NCI-H2029 (cell line): ENCODE data around the gene PHACTR3.

ENCODE experiments used
- DNase-seq: peaks from one replicate; lab custom pipeline; 2025; lab: John Stamatoyannopoulos, UW

The PHACTR3 gene

DNA sequence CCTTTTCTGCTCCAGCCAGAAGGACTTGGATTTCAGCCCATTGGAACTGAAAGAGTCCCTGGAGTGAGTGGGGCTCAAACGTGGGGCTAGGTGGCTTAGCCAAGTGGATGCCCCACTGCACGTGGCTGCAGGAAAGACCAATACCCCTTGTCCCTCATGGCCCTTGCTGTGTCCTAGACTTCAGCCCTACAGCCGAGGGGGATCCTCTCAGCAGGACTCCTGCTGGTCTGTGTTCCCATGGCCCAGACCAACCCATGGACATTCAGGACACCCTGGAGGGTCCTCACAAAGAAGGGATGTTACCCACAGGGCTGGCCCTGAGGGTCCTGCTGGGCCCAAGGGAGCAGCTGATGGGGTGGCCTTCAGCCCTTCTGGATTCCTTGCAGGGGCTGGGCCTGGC lies 30.0 kb upstream of the PHACTR3 start:
- DNase-seq = no peak

DNA sequence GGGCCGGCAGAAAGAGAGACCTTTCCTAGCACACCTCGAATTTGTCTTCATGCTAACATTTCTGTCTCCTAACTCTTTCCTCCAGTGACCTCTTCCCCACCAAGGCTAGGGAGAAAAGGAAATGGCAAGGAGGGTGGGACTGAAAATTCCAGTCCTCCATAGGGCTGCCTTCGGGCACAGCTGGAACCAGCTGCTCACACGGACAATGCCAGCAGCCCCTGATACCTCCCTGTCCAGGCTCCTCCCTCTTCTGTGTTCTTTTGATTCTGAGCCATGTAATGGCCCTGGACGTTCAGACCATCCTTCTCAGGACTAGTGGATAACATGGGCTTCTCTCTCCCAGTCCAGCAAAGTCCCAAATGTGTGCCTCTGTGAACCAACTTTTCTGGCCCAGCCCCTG lies 29.1 kb upstream of the PHACTR3 start:
- no peak for DNase-seq

DNA sequence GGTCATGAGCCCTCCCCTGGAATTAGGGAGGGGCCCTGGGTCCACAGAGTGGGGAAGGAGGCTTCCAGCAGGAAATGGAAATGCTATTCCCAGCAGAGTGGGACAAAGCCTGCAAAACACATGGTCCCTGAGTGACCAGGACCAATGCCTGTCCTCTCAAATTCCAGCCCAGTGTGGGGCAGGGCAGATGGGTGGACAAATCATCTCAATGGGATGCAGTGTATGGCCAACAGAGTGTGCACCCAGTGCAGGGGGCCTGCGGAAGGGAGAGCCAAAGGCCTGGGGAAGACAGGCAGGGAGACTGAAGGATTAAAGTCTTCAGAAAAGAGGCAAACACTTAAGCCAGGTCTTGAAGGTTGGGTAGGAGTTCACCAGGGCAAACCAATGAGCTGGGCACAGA lies 28.7 kb upstream of the PHACTR3 start:
- DNase-seq = no peak

DNA sequence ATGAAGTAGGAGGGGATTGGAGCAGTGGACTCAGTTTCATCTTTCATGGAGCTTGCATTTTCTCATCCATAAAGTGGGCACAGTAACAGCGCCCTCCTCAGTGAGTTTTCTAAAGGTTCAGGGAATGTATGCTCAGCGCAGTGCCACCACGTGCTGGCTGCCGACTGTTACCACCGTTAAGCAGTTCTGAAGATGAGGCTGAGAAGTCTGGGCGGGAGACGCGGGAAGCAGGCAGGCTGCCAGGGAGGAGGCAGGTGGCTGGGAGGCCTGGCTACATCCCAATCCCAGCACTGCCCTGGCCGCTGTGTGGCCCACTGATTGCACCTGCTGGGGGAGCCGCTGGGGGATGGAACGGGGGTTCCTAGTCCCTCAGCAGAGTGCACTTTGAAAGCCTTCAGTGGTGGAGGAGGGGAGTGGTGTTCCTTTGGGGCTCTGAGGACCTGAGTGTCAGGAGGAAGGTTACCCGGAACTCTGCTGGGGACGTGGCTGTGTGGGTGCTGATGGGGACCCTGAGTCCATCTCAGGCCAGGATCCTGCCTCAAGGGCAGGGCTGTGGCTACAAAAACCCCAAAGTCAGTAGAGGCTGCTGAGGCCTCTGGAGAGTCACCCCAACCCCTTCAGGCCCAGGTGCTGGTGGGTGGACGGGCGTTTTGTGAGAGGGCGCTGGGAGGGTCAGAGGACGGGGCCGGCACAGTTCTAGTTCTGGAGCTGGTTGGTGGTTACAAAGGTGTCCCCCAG lies 28.0 kb upstream of the PHACTR3 start:
- DNase-seq = peak; percentile 12

DNA sequence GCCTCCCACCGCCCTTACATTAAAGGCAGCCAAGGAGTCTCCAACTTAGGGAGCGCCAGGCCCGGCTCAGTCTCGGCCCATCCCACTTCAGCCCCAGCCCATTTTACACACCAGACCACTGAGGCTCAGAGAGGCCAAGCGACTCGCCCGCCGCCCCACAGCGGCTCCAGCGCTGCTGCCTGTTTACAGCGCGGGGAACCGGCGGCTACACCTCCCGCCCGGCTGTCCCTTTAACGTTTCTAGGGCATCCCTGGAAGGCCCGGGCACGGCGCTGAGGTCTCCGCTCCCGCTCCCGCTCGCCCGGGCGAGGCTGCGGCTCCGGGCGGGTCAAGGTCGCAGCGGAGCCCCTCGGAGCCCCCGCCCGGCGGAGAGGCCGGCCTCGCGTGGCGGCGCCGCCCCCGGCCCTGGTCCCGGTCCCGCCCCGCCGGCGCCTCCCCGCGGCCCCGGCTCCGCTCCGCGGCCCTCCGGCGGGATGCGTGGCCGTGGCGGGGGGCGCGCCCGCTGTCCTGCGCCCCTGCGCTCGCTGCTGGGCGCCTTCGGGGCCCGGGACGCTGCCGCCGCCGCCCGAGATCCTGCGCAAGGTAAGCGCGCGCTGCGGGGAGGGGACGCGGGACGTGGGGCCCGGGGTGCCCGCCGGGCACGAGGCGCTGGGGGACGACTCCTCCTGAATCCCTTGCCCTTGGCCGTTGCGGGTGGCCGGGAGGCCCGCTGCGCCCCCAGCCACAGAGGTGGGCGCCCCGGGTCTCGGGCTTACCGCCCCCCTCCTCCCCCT lies 27.1 kb upstream of the PHACTR3 start:
- no peak for DNase-seq

DNA sequence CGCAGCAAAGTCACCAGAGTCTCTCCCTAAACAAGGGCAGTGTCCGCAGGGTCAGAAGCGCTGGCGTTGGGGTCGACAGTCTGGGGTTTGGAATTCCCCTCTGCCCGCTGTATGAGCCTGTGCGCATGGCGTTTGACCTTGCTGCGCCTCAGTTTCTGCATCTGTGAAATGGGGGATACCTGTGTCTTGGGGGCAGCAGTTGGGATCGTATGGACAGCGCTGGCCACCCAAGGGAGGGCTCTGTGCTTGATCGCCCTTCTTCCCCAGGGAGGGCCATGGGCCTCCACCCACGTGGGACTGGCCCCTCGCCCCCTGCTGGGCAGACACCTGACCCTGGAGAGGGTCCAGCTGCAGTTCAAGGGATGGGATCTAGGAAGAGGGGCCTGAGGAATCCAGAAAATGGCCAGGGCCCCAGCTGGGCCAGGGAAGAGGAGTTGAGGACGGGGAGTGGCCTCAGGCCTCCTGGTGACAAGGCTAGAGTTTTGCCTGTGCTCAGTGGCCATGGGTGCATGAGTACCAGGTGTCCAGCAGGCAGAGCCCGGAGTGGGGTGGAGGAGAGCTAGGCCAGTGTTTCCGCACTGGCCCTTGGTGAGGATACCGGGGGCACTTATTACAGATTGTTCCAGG lies 26.4 kb upstream of the PHACTR3 start:
- DNase-seq = no peak

DNA sequence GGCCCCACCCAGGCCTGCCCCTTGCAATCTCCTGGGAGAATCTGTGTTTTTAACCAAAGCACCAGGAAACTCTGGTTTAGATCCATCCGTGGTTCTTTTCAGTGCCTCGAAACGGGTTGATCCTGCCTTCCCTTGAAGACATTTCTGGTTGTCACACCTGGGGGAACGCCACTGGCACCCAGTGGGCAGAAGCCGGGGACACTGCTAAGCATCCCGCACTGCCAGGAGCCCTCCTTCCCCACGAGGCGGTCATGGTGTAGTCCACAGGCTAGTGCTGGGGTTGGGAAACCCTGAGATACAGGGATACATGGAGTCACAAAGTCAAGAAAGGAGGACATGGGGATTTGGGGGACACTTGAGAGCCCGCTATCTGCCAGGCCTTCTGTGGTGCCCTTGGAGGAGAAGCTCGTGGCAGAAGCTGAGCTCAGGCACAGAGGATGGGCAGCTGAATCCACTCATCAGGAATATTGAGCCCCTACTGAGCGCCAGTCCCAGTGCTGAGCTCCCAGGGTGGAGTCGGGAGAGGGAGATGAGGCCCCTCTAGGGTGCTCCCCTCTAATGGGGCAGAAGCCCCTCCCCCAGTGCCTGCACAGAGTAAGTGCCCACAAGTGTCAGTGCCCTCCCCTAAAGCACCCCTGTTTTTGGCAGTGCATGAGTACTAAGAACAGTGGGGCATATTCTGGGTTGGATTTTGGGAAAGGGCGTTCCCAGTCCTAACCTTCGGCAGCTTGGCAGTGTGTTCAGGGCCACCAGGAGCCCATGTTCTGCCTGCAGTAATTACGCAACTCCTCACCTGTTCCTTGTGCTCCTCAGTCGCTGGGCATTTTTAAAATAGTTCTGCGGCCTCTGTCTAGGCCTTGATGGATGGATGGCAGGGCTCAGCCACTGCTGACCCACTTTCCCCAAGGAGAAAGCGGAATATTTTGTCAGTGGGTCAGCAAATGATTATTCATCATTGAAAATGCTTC lies 25.6 kb upstream of the PHACTR3 start:
- no peak for DNase-seq

DNA sequence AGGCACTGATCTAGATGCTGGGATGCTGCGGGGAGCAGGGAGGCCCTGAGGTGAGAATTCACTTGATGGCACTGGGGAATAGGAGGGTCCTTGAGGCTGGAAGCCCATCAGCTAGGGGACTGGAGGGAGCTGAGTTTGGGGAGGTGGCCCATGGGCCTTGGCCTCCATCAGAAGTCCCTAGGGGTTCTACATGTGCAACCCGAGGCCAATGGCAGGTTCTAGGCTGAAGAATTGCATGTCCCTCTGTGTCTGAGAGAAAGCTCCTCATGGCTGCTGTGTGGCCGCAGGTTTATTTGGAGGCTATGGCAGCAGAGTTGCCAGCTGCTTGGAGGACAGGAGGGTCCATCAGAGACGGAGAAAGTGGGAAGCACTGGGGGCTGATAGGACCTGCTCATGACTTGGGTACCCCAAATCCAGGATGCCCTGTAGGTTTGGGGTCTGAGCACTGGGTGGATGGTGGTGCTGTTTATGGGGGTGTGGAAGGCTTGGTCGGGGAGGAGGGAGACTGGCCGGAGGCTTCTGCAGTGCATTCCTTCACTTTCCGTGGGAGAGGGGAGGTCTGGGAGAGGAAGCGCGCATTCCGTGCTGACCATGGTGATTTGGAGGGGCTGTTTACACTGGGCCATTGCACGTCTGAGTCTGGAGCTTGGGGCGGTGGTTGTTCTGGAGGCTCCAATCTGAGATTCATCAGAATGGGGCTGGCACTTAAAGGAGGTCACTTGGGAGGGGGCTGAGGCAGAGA lies 24.8 kb upstream of the PHACTR3 start:
- DNase-seq = no peak

DNA sequence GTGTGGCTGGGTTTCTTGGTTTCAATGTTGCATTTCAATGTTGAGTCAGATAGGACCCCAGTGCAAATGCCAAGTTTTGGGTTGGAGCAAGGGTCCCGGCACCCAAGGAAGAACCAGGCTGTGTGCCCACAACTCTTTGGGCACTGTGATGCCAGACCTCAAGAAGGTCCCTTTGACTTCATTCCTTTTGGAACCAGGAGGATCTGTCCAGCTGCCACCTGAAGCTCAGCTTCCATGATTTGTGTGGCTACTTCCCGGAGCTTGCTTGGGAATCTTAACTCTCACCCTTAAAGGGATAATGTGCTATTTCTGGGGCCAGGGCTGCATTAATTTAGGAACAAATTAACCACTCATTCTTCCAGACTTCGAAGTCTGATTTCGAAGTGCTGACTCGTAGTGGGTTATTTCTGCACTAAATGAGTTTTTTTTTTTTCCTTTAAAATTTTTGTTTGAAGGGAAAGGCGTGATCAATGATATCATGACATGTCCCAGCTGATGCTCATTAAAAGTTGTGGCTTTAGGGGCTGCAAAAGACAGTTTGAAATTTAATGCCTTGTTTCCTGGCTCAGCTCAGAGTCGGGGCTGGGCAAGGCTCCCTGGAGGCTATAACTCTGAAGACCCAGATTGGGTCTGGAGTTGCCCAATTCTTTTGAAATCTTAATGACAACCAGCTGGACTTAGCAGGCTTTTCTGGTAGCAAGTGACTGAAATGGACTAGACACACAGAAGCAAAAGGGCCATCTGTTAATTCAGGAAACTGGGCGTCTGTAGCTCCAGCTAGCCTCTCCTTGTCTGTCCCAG lies 24.0 kb upstream of the PHACTR3 start:
- no peak for DNase-seq

DNA sequence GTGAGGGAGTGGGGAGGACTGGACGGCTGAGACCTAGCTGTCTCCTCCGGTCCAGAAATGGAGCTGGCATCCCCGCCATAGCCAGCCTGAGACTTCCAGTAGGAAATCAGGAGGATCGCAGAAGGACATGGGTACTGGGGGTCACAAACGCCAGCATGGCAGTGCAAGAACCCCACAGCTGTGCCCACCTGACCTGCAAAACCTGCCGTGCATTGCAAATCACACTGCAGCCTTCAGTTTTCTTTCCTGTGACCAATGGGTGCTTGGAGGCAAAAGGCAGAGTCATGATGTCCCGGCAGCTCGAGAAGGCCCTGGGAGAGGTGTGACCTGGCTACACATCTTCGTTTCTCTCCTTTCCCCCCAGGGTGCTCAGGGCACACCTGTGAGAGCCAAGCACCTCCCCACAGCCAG lies 23.3 kb upstream of the PHACTR3 start:
- DNase-seq = no peak

DNA sequence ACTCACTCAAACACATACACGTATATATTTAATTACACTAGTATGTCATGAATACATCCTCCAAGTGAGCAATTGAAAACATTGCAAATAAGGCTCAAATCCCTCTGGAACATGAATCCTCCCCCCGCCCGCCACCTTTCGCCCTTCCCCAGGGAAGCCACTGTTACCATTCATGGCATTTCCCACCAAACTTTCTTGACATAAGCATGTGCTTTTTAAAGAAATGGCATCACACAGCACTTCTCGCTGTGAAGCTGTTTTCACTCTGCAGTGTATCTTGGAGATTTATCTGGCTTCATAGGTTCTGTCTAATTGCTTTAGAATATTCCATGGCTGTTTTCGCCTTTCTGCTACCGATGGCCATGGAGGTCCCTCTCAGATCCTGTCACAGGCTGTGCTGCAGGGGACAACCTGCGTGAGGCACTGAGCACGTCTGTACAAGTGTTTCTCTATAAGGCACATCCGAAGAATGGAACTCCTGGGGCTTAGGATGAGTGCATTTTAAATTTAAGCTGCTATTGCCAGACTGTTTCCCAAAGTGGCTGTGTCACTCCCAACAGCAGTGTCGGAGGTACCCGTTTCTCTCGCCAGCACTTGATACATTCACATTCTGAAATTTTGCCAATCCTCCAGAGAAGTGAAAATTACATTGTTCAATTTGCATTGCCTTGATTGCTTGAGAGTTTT lies 22.2 kb upstream of the PHACTR3 start:
- DNase-seq = no peak

DNA sequence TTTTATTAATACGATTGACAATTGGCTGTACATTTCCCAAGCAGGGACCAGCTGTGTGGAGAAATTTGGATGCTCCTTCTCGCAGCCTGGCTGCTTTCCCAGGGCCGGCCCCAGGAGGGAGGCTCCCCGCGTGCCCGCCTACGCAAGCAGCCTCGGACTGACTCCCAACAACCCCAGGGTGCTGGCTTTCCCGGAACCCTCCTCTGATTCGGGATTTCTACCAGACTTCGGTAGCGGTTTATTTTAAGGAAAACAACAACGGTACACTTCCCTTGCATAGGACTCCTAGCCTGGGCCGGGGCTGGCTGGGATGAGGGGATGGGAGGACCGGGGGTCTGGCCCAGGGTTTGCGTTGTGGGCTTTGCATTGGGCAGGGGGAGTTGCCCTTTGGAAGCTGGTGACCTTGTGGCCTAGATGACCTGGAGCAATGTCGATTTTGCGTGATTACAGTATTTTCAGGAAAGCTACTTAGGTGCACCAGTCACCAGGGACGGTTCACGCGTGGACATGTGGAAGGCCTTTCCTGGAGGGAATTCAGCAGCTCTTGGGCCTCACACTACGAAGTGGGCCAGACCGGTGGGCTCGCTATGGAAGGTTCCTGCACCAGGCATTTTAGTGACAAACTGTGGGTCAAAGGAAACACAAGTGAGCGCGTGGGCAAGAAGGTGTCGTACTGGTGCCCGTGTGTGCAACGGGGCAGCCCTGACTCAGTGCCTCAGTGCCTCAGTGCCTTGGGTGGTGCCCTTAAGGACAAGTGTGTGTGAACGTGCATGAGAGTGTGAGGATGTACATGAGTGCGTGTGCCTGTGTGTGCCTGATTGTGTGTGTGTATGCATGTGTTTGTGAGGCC lies 20.7 kb upstream of the PHACTR3 start:
- DNase-seq = no peak

DNA sequence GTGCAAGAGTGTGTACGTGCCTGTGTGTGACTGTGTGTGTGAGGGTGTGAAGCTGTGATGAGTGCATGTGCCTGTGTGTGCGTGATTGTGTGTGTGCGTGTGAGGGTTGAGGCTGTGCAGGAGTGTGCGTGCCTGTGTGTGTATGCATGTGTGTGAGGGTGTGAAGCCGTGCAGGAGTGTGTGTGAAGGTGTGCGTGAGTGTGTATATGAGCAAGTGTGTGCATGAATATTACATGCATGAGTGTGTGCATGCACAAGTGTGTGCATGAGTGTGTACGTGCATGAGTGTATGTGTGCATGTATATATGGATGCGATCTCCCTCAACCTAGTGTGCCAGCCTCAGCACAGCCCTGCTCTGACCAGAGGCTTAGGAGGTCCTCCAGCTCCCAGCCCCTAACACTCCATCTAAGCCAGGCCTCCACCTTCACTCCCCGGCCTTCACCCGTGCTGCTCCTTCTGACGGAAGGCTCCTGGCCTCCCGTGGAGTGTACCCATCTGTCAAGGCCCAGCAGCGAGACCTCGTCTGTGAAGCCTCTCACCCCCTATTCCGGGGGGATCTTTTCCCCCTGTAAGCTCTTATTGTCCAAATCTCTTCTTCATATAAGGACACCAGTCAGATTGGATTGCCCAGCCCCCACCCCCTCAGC lies 19.9 kb upstream of the PHACTR3 start:
- no peak for DNase-seq

DNA sequence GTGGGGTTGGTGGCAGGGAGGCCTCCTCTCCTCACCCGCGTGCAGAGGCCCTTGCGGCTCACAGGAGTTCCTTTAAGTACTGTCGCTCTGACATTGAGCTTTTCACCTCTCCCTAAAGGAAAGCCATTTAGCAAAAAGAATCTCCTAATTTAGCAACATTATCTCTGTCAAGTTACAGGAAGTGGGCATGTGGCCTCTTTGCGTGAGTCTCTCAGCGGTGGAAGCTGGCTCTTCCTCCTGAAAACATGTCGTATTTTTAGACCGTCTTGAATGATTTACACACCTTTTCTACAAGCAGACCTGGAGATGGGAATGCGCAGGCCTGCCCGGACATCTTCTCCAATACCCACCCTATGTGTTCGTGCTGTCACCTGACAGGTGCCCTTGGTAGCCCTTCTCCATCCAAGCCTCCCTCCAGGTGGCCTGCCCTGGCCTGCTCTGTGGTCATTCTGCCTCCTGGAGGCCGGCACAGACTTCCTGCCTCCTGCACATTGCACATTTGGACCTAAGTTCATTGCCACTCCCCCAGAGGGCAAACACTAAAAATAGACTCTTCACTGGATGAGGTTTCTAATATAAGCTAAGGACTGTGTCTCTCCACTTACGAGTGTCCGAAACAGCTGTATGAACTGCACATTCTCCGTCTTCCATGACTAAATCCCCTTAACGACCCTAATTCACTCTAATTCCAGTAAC lies 18.5 kb upstream of the PHACTR3 start:
- DNase-seq = no peak

DNA sequence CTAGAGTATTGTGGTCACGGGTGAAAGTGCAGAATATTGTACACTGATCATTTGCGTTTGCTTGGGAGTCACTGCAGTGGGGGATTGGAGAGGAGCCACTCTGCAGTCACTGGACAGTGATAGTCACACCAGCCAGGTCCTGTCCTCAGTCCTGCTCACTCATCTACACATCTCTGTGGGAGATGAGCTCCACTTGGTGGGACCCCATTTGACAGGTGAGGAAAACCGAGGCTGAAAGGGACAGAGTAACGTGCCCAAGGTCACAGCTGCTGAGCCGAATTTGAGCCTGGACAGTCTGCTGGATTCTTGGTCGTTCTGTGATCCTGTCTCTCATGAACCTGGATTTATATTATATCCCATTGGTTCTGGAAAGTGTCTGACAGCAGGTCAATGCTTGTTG lies 17.7 kb upstream of the PHACTR3 start:
- DNase-seq = no peak

DNA sequence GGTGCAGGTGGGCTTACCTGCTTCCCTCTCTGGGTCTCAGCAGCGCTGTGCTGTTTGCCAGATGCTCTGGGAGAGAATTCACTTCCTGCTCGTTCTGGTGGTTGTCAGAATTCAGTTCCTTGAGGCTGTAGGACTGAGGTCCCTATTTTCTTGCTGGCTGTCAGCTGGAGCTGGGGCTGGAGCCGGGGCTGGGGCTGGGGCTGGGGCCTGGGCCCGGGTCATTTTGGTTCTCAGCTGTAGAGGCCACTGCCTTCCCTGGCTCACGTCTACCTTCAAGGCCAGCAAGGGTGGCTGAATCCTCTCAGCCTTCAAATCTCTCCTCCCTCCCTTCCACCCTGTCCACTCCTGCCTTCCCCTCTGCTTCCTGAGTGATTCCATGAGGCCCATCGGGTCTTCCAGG lies 16.8 kb upstream of the PHACTR3 start:
- DNase-seq = no peak

DNA sequence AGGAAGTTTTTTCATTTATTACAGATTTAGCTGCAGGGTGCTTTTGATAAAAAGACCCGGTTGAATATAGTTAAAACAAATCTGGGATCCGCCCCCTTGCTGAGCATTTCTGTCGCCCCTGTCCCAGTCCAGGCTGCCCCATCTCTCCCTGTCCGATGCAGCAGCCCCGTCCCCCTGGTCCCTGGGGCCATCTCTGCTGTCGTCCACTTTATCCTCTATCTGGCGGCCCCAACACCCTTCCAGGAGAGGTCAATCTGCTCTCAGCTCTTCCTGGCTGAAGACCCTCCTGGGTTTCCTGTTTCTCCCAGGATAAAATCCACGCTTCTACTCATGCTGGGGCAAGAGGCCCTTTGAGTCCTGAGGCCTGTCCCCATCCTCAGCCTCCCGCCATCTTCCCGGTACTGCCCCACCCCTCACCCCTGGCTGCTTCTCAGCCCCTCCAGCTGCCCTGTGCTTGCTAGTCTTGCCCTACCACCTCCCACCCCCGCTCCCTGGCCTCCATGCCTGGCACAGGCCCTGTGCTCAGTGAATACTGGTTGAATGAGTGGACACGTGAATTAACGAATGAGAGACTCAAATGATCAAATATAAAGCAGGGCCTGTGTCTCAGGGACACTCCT lies 16.0 kb upstream of the PHACTR3 start:
- no peak for DNase-seq
